HCT116 (cell line): ENCODE data around the gene GRIN2B. TPM values are rescaled to one million over a fixed set of nuclear protein-coding genes. Genes with fewer than 3 reads are reported as not detected.

Source experiments
- ATAC-seq: fragments of 200-7000 bp; cut with Tn5 transposase; 2 replicates; pipeline ENCODE4 v1.9.1; 2020; ENCODE audit warnings: mild to moderate bottlenecking, moderate library complexity
- BruUV-seq: library from RNA; stranded (reverse); fragments of 400-500 nt; replicated peaks from 2 replicates; lab custom pipeline; 2021; lab: Mats Ljungman, UMichigan
- CTCF ChIA-PET: fragments of 300-600 bp; sonication (Branson Sonifier 250); formaldehyde crosslinking; loops from one replicate; lab custom pipeline; 2021; ENCODE audit warnings: antibody characterized with exemption; lab: Charles Lee
- POLR2A ChIA-PET: fragments of 300-600, 350-600 bp; sonication (Branson Sonifier 250); formaldehyde crosslinking; loops from one replicate; lab custom pipeline; 2021; ENCODE audit warnings: antibody characterized with exemption; lab: Charles Lee
- RAD21 ChIA-PET, 2 experiments: fragments of 300-600 bp; sonication (Branson Sonifier 250); formaldehyde crosslinking; loops; one replicate each; lab custom pipeline; 2023; ENCODE audit warnings: low total read pairs in 2 of 2; ENCODE audit not compliant: uncharacterized antibody in 2 of 2, unreplicated experiment in 2 of 2, low non-redundant PET in 1 of 2; lab: Charles Lee
- DNase-seq: peaks from one replicate; pipeline ENCODE4 v3.0.0-alpha.2; 2010; ENCODE audit warnings: low read depth, low spot score
- H2AFZ ChIP-seq: fragments of 200-600 bp; shearing (Covaris generic), sonication (generic); 2 replicates; pipeline ENCODE4 v1.6.1; 2017; ENCODE audit warnings: low read depth, mixed run types, mixed read lengths, antibody characterized with exemption, low read length; ENCODE audit not compliant: poor library complexity, severe bottlenecking
- H3K27ac ChIP-seq: 2 replicates; pipeline ENCODE4 v1.5.1; 2012; ENCODE audit warnings: low read depth, low read length
- H3K27me3 ChIP-seq: fragments of 200-600 bp; sonication (generic); 2 replicates; pipeline ENCODE4 v1.6.1; 2016; ENCODE audit warnings: mixed run types, low read length, mixed read lengths; ENCODE audit not compliant: insufficient read depth
- H3K36me3 ChIP-seq, 2 experiments: fragments of 200-500 bp in 1 of 2; fragments of 200-600 bp in 1 of 2; sonication (Bioruptor generic) in 1 of 2; sonication (generic) in 1 of 2; 2 replicates each; pipeline versions ENCODE4 v1.5.1 to v1.6.1; 2014 to 2016; ENCODE audit warnings: low read length in 2 of 2, inconsistent platforms in 1 of 2, mixed read lengths in 1 of 2, mixed run types in 1 of 2; ENCODE audit not compliant: insufficient read depth in 2 of 2, control insufficient read depth in 1 of 2
- H3K4me1 ChIP-seq, 2 experiments: fragments of 200-600 bp in 1 of 2; sonication (generic) in 1 of 2; 2 replicates each; pipeline versions ENCODE4 v1.5.1 to v1.6.1; 2012 to 2017; ENCODE audit warnings: low read length in 2 of 2, inconsistent platforms in 1 of 2, mild to moderate bottlenecking in 1 of 2, mixed read lengths in 1 of 2, mixed run types in 1 of 2, moderate library complexity in 1 of 2; ENCODE audit not compliant: insufficient read depth in 2 of 2, control insufficient read depth in 1 of 2
- H3K4me2 ChIP-seq: fragments of 200-600 bp; sonication (generic); 2 replicates; pipeline ENCODE4 v1.6.1; 2017; ENCODE audit warnings: mixed run types, low read length, mixed read lengths
- H3K4me3 ChIP-seq, 2 experiments: fragments of 200-600 bp in 1 of 2; sonication (generic) in 1 of 2; replicated peaks in 1 of 2; 2 replicates each; pipeline ENCODE4 v1.5.1; 2011 to 2016; ENCODE audit warnings: low read length in 2 of 2, control low read depth in 1 of 2, low read depth in 1 of 2, mild to moderate bottlenecking in 1 of 2, mixed read lengths in 1 of 2, mixed run types in 1 of 2
- H3K79me2 ChIP-seq: fragments of 200-600 bp; sonication (generic); 2 replicates; pipeline ENCODE4 v1.6.1; 2017; ENCODE audit warnings: mild to moderate bottlenecking, mixed run types, low read length, moderate library complexity, mixed read lengths; ENCODE audit not compliant: insufficient read depth
- H3K9ac ChIP-seq: fragments of 200-600 bp; sonication (generic); 2 replicates; pipeline ENCODE4 v1.6.1; 2016; ENCODE audit warnings: low read length, mixed read lengths
- H3K9me2 ChIP-seq: fragments of 200-600 bp; sonication (generic), shearing (Covaris generic); 2 replicates; pipeline ENCODE4 v1.6.1; 2017; ENCODE audit warnings: mixed run types, mild to moderate bottlenecking, moderate library complexity; ENCODE audit not compliant: insufficient read depth
- H3K9me3 ChIP-seq, 2 experiments: fragments of 200-500 bp in 1 of 2; fragments of 200-600 bp in 1 of 2; sonication (Bioruptor generic) in 1 of 2; sonication (generic) in 1 of 2; 2 replicates each; pipeline ENCODE4 v1.6.1; 2014 to 2017; ENCODE audit warnings: low read length in 2 of 2, mixed read lengths in 2 of 2, inconsistent platforms in 1 of 2, low read depth in 1 of 2, mild to moderate bottlenecking in 1 of 2, mixed run types in 1 of 2, moderate library complexity in 1 of 2; ENCODE audit not compliant: control insufficient read depth in 1 of 2, insufficient read depth in 1 of 2
- H4K20me1 ChIP-seq: fragments of 200-600 bp; sonication (generic), shearing (Covaris generic); 2 replicates; pipeline ENCODE4 v1.6.1; 2017; ENCODE audit warnings: mixed run types, mild to moderate bottlenecking, moderate library complexity; ENCODE audit not compliant: insufficient read depth
- CEBPB ChIP-seq: IDR thresholded peaks from 2 replicates; pipeline ENCODE4 v1.6.1; 2012; ENCODE audit warnings: low read depth
- EGR1 ChIP-seq: IDR thresholded peaks from 2 replicates; pipeline ENCODE4 v1.6.1; 2012; ENCODE audit warnings: low read depth
- EZH2phosphoT487 ChIP-seq: fragments of 200-600 bp; IDR thresholded peaks from 2 replicates; pipeline ENCODE4 v1.6.1; 2018; ENCODE audit warnings: antibody characterized with exemption, borderline replicate concordance
- JUND ChIP-seq: IDR thresholded peaks from 2 replicates; pipeline ENCODE4 v1.6.1; 2012
- POLR2A ChIP-seq: IDR thresholded peaks from 2 replicates; pipeline ENCODE4 v1.7.0; 2011; ENCODE audit warnings: borderline replicate concordance; ENCODE audit not compliant: insufficient read depth, insufficient read length; ENCODE audit errors: extremely low read depth
- SIN3A ChIP-seq: IDR thresholded peaks from 2 replicates; pipeline ENCODE4 v1.6.1; 2012; ENCODE audit warnings: low read depth
- SP1 ChIP-seq: IDR thresholded peaks from 2 replicates; pipeline ENCODE4 v1.6.1; 2012; ENCODE audit warnings: low read depth
- TCF7L2 ChIP-seq: IDR thresholded peaks from 2 replicates; pipeline ENCODE4 v1.7.0; 2011; ENCODE audit warnings: borderline replicate concordance, inconsistent platforms; ENCODE audit not compliant: insufficient read depth, insufficient read length; ENCODE audit errors: extremely low read depth
- YY1 ChIP-seq: IDR thresholded peaks from 2 replicates; pipeline ENCODE4 v1.6.1; 2011; ENCODE audit warnings: low read length, low read depth, moderate library complexity, mild to moderate bottlenecking; ENCODE audit not compliant: insufficient replicate concordance; ENCODE audit errors: extremely low read depth
- ZFX ChIP-seq: fragments of 450-650 bp; IDR thresholded peaks from 2 replicates; pipeline ENCODE4 v1.6.1; 2017
- ZNF274 ChIP-seq: fragments of 200-500 bp; sonication (Bioruptor generic); IDR thresholded peaks from 2 replicates; pipeline ENCODE4 v1.6.1; 2014; ENCODE audit warnings: mild to moderate bottlenecking, low read depth, low read length, inconsistent platforms
- intact Hi-C: fragments of 100-400 bp; cut with micrococcal nuclease; formaldehyde crosslinking; loops from 2 replicates; pipeline ENCODE4 v1.10.0; 2022
- total RNA-seq: library from RNA; stranded (reverse); gene quantifications from one replicate; pipeline ENCODE4 v1.2.1, GENCODE V29; 2021; ENCODE audit not compliant: unreplicated experiment
- TF ChIP-seq, protein P1 (sequence below), 3 experiments: fragments of 200-600 bp in 1 of 3; sonication (generic) in 1 of 3; IDR thresholded peaks in 2 of 3; conservative IDR thresholded peaks in 1 of 3; 2 replicates each; pipeline ENCODE4 v1.5.1; 2012 to 2017; ENCODE audit warnings: low read depth in 2 of 3, low read length in 2 of 3, antibody characterized with exemption in 1 of 3, borderline replicate concordance in 1 of 3, control low read depth in 1 of 3, mild to moderate bottlenecking in 1 of 3, mixed read lengths in 1 of 3, mixed run types in 1 of 3, moderate library complexity in 1 of 3; ENCODE audit not compliant: insufficient read depth in 1 of 3

GRIN2B gene
- total RNA-seq, 1 experiment from 2014 or later, result 14.2 TPM

DNA sequence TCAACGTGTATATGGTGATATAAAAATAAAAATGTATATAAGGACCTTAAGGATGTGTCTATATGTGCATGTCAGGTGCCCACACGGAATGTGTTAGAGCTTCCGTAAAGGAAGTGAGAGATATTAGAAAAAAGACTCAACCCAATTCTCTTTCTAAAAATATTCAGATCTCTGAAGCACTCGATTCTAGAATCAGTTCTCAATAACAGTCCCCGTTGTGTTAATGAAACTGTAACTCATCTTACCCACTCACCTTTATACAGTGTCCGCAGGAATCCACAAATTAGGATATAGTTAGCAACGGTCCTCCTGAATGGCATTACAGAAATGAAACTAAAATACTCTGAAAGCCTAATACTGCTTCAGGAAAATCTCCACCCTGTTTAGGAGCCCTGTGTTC is 29.3 kb downstream of the GRIN2B start:
- CTCF ChIA-PET, result interaction anchor here (1.4 kb wide), 1 partner anchor 696 kb away, joined by 3 read pairs; no protein-coding TSS in a partner anchor
- Histone ChIP-seq H4K20me1 (no peaks in the 10 kb centered on the region), H3K4me3 (no peak overlapping the region), H3K36me3 (no peaks in the 10 kb centered on the region), H3K27me3 (no peaks in the 10 kb centered on the region), H2AFZ (no peak overlapping the region), H3K9me2 (no peaks in the 10 kb centered on the region), H3K79me2 (no peaks in the 10 kb centered on the region), H3K4me1 (peaks cover 18 to 30% of the 10 kb centered on the region in 2 experiments), H3K9me3 (no peaks in the 10 kb centered on the region), H3K9ac (no peak overlapping the region), H3K4me2 (no peak overlapping the region), H3K27ac (no peak overlapping the region)
- no peak for ATAC-seq
- BruUV-seq, result no TSS peak
- TF ChIP-seq EZH2phosphoT487 (no peak), SIN3A (no peak), JUND (no peak), TCF7L2 (no peak), CEBPB (no peak), ZNF274 (no peak), SP1 (no peak), ZFX (no peak), POLR2A (no peak), YY1 (no peak), EGR1 (no peak)
- TF ChIP-seq, protein P1, sequence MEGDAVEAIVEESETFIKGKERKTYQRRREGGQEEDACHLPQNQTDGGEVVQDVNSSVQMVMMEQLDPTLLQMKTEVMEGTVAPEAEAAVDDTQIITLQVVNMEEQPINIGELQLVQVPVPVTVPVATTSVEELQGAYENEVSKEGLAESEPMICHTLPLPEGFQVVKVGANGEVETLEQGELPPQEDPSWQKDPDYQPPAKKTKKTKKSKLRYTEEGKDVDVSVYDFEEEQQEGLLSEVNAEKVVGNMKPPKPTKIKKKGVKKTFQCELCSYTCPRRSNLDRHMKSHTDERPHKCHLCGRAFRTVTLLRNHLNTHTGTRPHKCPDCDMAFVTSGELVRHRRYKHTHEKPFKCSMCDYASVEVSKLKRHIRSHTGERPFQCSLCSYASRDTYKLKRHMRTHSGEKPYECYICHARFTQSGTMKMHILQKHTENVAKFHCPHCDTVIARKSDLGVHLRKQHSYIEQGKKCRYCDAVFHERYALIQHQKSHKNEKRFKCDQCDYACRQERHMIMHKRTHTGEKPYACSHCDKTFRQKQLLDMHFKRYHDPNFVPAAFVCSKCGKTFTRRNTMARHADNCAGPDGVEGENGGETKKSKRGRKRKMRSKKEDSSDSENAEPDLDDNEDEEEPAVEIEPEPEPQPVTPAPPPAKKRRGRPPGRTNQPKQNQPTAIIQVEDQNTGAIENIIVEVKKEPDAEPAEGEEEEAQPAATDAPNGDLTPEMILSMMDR (IDR thresholded peaks at IDR 0.05 in 2 of 3, conservative IDR thresholded peaks at IDR 0.05 in 1 of 3; ENCODE audit: borderline replicate concordance in 1 of 3, insufficient read depth in 1 of 3, low read depth in 2 of 3, low read length in 2 of 3), result no peak
- intact Hi-C loops, result no loop called here
- DNase-seq, result no peak
- RAD21 ChIA-PET, result no interaction called here
- POLR2A ChIA-PET, result no interaction called here
